IMR-90 (cell line): ENCODE results near the gene FITM1. TPM values are rescaled to one million over a fixed set of nuclear protein-coding genes. Genes with fewer than 3 reads are reported as not detected.

Experiments used
- ATAC-seq: fragments of 200-7000 bp; cut with Tn5 transposase; 2 replicates; pipeline ENCODE4 v1.9.1; 2020; ENCODE audit warnings: low read depth, mild to moderate bottlenecking, moderate library complexity
- BruUV-seq: library from RNA; stranded (reverse); fragments of 400-500 nt; replicated peaks from 2 replicates; lab custom pipeline; 2021; lab: Mats Ljungman, UMichigan
- CTCF ChIA-PET: fragments of 300-600 bp; formaldehyde crosslinking; extraction: SDS; loops from one replicate; lab custom pipeline; 2021; ENCODE audit warnings: antibody characterized with exemption; lab: Yijun Ruan, JAX
- POLR2A ChIA-PET: fragments of 300-600 bp; sonication (Branson Sonifier 250); formaldehyde crosslinking; loops from one replicate; lab custom pipeline; 2022; ENCODE audit warnings: antibody characterized with exemption; ENCODE audit not compliant: unreplicated experiment; lab: Charles Lee
- DNase-seq: peaks from one replicate; pipeline ENCODE4 v3.0.0; 2013
- H2AFZ ChIP-seq: replicated peaks from 2 replicates; pipeline ENCODE3; 2013; ENCODE audit warnings: low read length, mild to moderate bottlenecking; ENCODE audit not compliant: poor library complexity
- H2AK5ac ChIP-seq: 2 replicates; pipeline ENCODE4 v1.6.1; 2013; ENCODE audit warnings: low read depth, low read length, inconsistent platforms
- H2AK9ac ChIP-seq: replicated peaks from 2 replicates; pipeline ENCODE3; 2013; ENCODE audit warnings: mild to moderate bottlenecking, low read depth, low read length, moderate library complexity; ENCODE audit not compliant: poor library complexity
- H2BK120ac ChIP-seq: 2 replicates; pipeline ENCODE4 v1.6.1; 2013; ENCODE audit warnings: low read depth, low read length, inconsistent platforms
- H2BK15ac ChIP-seq: 3 replicates; pipeline ENCODE4 v1.6.1; 2013; ENCODE audit warnings: low read depth, low read length, inconsistent platforms
- H2BK20ac ChIP-seq: 2 replicates; pipeline ENCODE4 v1.6.1; 2013; ENCODE audit warnings: low read depth, mild to moderate bottlenecking, inconsistent platforms, low read length, moderate library complexity
- H2BK5ac ChIP-seq: 2 replicates; pipeline ENCODE4 v1.6.1; 2013; ENCODE audit warnings: mild to moderate bottlenecking, low read depth, low read length, inconsistent platforms; ENCODE audit not compliant: poor library complexity, severe bottlenecking
- H3K14ac ChIP-seq: replicated peaks from 2 replicates; pipeline ENCODE4 v1.6.1; 2013; ENCODE audit warnings: low read depth, low read length, inconsistent platforms
- H3K18ac ChIP-seq: 2 replicates; pipeline ENCODE4 v1.6.1; 2013; ENCODE audit warnings: low read depth, low read length, control low read depth
- H3K23ac ChIP-seq: 2 replicates; pipeline ENCODE4 v1.6.1; 2013; ENCODE audit warnings: low read depth, low read length, inconsistent platforms
- H3K27ac ChIP-seq: 2 replicates; pipeline ENCODE4 v1.5.1; 2013; ENCODE audit warnings: mild to moderate bottlenecking, control low read depth, low read length; ENCODE audit not compliant: insufficient read depth
- H3K27me3 ChIP-seq: 2 replicates; pipeline ENCODE4 v1.6.1; 2013; ENCODE audit warnings: low read length; ENCODE audit not compliant: control insufficient read depth, insufficient read depth
- H3K36me3 ChIP-seq: 2 replicates; pipeline ENCODE4 v1.6.1; 2013; ENCODE audit warnings: low read length, mixed read lengths; ENCODE audit not compliant: control insufficient read depth, insufficient read depth
- H3K4ac ChIP-seq: 2 replicates; pipeline ENCODE4 v1.6.1; 2013; ENCODE audit warnings: low read depth, low read length, inconsistent platforms
- H3K4me1 ChIP-seq: 2 replicates; pipeline ENCODE4 v1.6.1; 2013; ENCODE audit warnings: low read length, mixed read lengths; ENCODE audit not compliant: control insufficient read depth, insufficient read depth
- H3K4me2 ChIP-seq: 2 replicates; pipeline ENCODE4 v1.6.1; 2013; ENCODE audit warnings: low read depth, mild to moderate bottlenecking, control low read depth, low read length, moderate library complexity
- H3K4me3 ChIP-seq: 2 replicates; pipeline ENCODE4 v1.5.1; 2013; ENCODE audit warnings: low read depth, mild to moderate bottlenecking, control low read depth, low read length, moderate library complexity; ENCODE audit not compliant: insufficient read depth
- H3K56ac ChIP-seq: 2 replicates; pipeline ENCODE4 v1.6.1; 2013; ENCODE audit warnings: low read length, inconsistent platforms; ENCODE audit not compliant: insufficient read depth; ENCODE audit errors: extremely low read depth
- H3K79me1 ChIP-seq, 2 experiments: 2 replicates each; pipeline ENCODE4 v1.6.1; 2013; ENCODE audit warnings: low read length in 2 of 2, inconsistent platforms in 1 of 2, low read depth in 1 of 2
- H3K9ac ChIP-seq: 2 replicates; pipeline ENCODE4 v1.6.1; 2013; ENCODE audit warnings: low read depth, low read length, control low read depth
- H3K9me1 ChIP-seq: 2 replicates; pipeline ENCODE4 v1.6.1; 2013; ENCODE audit warnings: low read length, inconsistent platforms; ENCODE audit not compliant: insufficient read depth
- H3K9me3 ChIP-seq: 2 replicates; pipeline ENCODE4 v1.6.1; 2013; ENCODE audit warnings: low read length; ENCODE audit not compliant: control insufficient read depth, insufficient read depth
- H4K20me1 ChIP-seq: 2 replicates; pipeline ENCODE4 v1.6.1; 2013; ENCODE audit warnings: low read length, inconsistent platforms; ENCODE audit not compliant: insufficient read depth
- H4K5ac ChIP-seq: 2 replicates; pipeline ENCODE4 v1.6.1; 2013; ENCODE audit warnings: mild to moderate bottlenecking, low read depth, low read length, control low read depth
- H4K8ac ChIP-seq, 2 experiments: 2 replicates each; pipeline ENCODE4 v1.6.1; 2013; ENCODE audit warnings: low read depth in 2 of 2, low read length in 2 of 2, control low read depth in 1 of 2, inconsistent platforms in 1 of 2
- H4K91ac ChIP-seq: 2 replicates; pipeline ENCODE4 v1.6.1; 2013; ENCODE audit warnings: low read depth, low read length, inconsistent platforms; ENCODE audit not compliant: insufficient read depth
- BHLHE40 ChIP-seq: fragments of 150-350 bp; IDR thresholded peaks from 2 replicates; pipeline ENCODE4 v1.6.1; 2016; ENCODE audit warnings: mild to moderate bottlenecking, low read depth, low read length
- CEBPB ChIP-seq: IDR thresholded peaks from 2 replicates; pipeline ENCODE4 v1.6.1; 2012; ENCODE audit warnings: low read depth, low read length, improper control_type of control experiment
- CHD1 ChIP-seq: IDR thresholded peaks from 2 replicates; pipeline ENCODE4 v1.6.1; 2012; ENCODE audit warnings: low read depth, low read length, improper control_type of control experiment
- CTCF ChIP-seq: conservative IDR thresholded peaks from 2 replicates; pipeline ENCODE4 v1.5.1; 2012; ENCODE audit warnings: mild to moderate bottlenecking, low read depth, low read length, improper control_type of control experiment
- ELK1 ChIP-seq: fragments of 150-350 bp; IDR thresholded peaks from 2 replicates; pipeline ENCODE4 v1.6.1; 2016; ENCODE audit warnings: low read depth, mild to moderate bottlenecking, low read length, moderate library complexity, borderline replicate concordance
- FOS ChIP-seq: fragments of 150-350 bp; IDR thresholded peaks from 2 replicates; pipeline ENCODE4 v1.6.1; 2016; ENCODE audit warnings: low read depth, low read length
- MAFK ChIP-seq: IDR thresholded peaks from 2 replicates; pipeline ENCODE4 v1.6.1; 2012; ENCODE audit warnings: low read depth, low read length, improper control_type of control experiment
- MAZ ChIP-seq: IDR thresholded peaks from 2 replicates; pipeline ENCODE4 v1.6.1; 2012; ENCODE audit warnings: low read depth, mild to moderate bottlenecking, low read length, improper control_type of control experiment, moderate library complexity, borderline replicate concordance
- MXI1 ChIP-seq: IDR thresholded peaks from 2 replicates; pipeline ENCODE4 v1.6.1; 2012; ENCODE audit warnings: low read depth, mild to moderate bottlenecking, low read length, moderate library complexity, borderline replicate concordance
- NFE2L2 ChIP-seq: fragments of 150-350 bp; IDR thresholded peaks from 2 replicates; pipeline ENCODE4 v1.6.1; 2016; ENCODE audit warnings: low read depth, mild to moderate bottlenecking, low read length
- POLR2A ChIP-seq: IDR thresholded peaks from 2 replicates; pipeline ENCODE4 v1.6.1; 2012; ENCODE audit warnings: mild to moderate bottlenecking, low read depth, low read length
- RAD21 ChIP-seq: IDR thresholded peaks from 2 replicates; pipeline ENCODE4 v1.6.1; 2012; ENCODE audit warnings: low read length, improper control_type of control experiment
- RCOR1 ChIP-seq: IDR thresholded peaks from 2 replicates; pipeline ENCODE4 v1.6.1; 2012; ENCODE audit warnings: mild to moderate bottlenecking, low read length, improper control_type of control experiment; ENCODE audit not compliant: insufficient replicate concordance
- RFX5 ChIP-seq: IDR thresholded peaks from 2 replicates; pipeline ENCODE4 v1.8.0; 2012; ENCODE audit warnings: low read depth, mild to moderate bottlenecking, low read length, moderate library complexity
- SMC3 ChIP-seq: fragments of 150-350 bp; IDR thresholded peaks from 2 replicates; pipeline ENCODE4 v1.6.1; 2016; ENCODE audit warnings: low read depth, mild to moderate bottlenecking, antibody characterized with exemption, low read length, moderate library complexity
- USF2 ChIP-seq: fragments of 150-350 bp; IDR thresholded peaks from 2 replicates; pipeline ENCODE4 v1.6.1; 2017; ENCODE audit warnings: mild to moderate bottlenecking, antibody characterized with exemption, low read length, low read depth
- WGBS, 2 experiments: methylation state at CpG; one replicate each; pipeline versions ENCODE4 v1.1.5 to v1.1.7; 2013; ENCODE audit warnings: missing lambda C conversion rate in 2 of 2; ENCODE audit not compliant: insufficient read length in 1 of 2; ENCODE audit errors: extremely low coverage in 2 of 2; 5-methylcytosine and 5-hydroxymethylcytosine counted together
- dilution Hi-C: fragments of 300-500 bp; cut with HindIII; formaldehyde crosslinking; loops from one replicate; pipeline ENCODE4 v1.14.3; 2018; ENCODE audit warnings: low sequenced_read_pairs; ENCODE audit not compliant: unreplicated experiment
- in situ Hi-C: fragments of 300-500 bp; cut with MboI; formaldehyde crosslinking; loops from 3 replicates; pipeline ENCODE4 v1.14.3; 2019; ENCODE audit warnings: low sequenced_read_pairs, inconsistent platforms, mixed read lengths
- intact Hi-C: fragments of 100-400 bp; cut with micrococcal nuclease; formaldehyde crosslinking; loops from 2 replicates; pipeline ENCODE4 v1.10.0; 2022
- polyA plus RNA-seq, 3 experiments: library from polyadenylated mRNA; depleted of rRNA; stranded (reverse); fragments of >200 nt; gene quantifications; 2 replicates each; pipeline ENCODE4 v1.2.3, GENCODE V29; 2012; ENCODE audit warnings: low replicate concordance in 1 of 3
- total RNA-seq: library from RNA; depleted of rRNA; stranded (reverse); fragments of >200 nt; gene quantifications from 2 replicates; pipeline ENCODE4 v1.2.3, GENCODE V29; 2012

FITM1 gene
- total and polyA plus RNA-seq, 2 of the 4 experiments (the other 2 are of a cell fraction), result not detected

- Histone ChIP-seq H3K79me1 (peaks cover 2 to 4% of the 10 kb centered on the region in 2 experiments; a peak in 3 of 4 replicates), H4K5ac (no peak overlapping the region), H2BK20ac (no peak overlapping the region), H3K27me3 (no peaks in the 10 kb centered on the region), H3K4me1 (peaks cover 3% of the 10 kb centered on the region; the same call in 1 of the 2 replicates), H3K18ac (no peak overlapping the region), H3K4ac (no peak overlapping the region), H2BK5ac (no peak overlapping the region), H3K27ac (no peak overlapping the region), H3K14ac (no peak overlapping the region), H3K4me2 (no peak overlapping the region), H3K36me3 (no peaks in the 10 kb centered on the region), H3K9me3 (no peaks in the 10 kb centered on the region), H3K23ac (no peak overlapping the region), H4K20me1 (no peaks in the 10 kb centered on the region), H2BK15ac (no peak overlapping the region), H3K4me3 (no peak overlapping the region), H3K9ac (no peak overlapping the region), H3K56ac (no peak overlapping the region), H2BK120ac (no peak overlapping the region), H2AFZ (no peak overlapping the region), H4K8ac (no peak overlapping the region), H3K9me1 (0 out of 2 replicates have a peak, but pooled peaks cover under 1% of the 10 kb centered on the region), H2AK5ac (no peak overlapping the region), H4K91ac (no peak overlapping the region), H2AK9ac (no peak overlapping the region)
- 70% methylated on average over 7 of the region's 15 CpGs; no CpG with 5 or more reads in 1 of the 2 experiments for WGBS, 2 experiments
- DNase-seq (no peak), ATAC-seq (no peak)
- TF ChIP-seq USF2 (no peak), CTCF (no peak), RFX5 (no peak), RCOR1 (no peak), CHD1 (no peak), POLR2A (no peak), NFE2L2 (no peak), ELK1 (no peak), CEBPB (no peak), MAZ (no peak), MXI1 (no peak), RAD21 (no peak), BHLHE40 (no peak), FOS (no peak), SMC3 (no peak), MAFK (no peak)
- dilution Hi-C loops (no loop called here), in situ Hi-C loops (loop anchor here (10.0 to 25.0 kb wide), 3 partner anchors 303 to 1044 kb away; partner anchors contain the start of genes ACIN1, BCL2L2, C14orf119 and PABPN1), intact Hi-C loops (no loop called here)
- no TSS peak for BruUV-seq
- ChIA-PET POLR2A (no interaction called here), CTCF (no interaction called here)
Observed at GRCh38 chr14:24131549-24131966, 1.1 kb downstream of the FITM1 start.
